GM23338 (cell line): Measurements from ENCODE around the gene KIAA0753. TPM values are rescaled to one million over a fixed set of nuclear protein-coding genes. Genes with fewer than 3 reads are reported as not detected.

Experiments used
- ATAC-seq: fragments of 200-7000 bp; cut with Tn5 transposase; 3 replicates; pipeline ENCODE4 v1.9.1; 2020
- DNase-seq: peaks from one replicate; pipeline ENCODE4 v3.0.0-alpha.2; 2015; ENCODE audit warnings: low spot score
- H2AFZ ChIP-seq: fragments of 200-600 bp; sonication (generic); 2 replicates; pipeline ENCODE4 v1.8.0; 2016; ENCODE audit warnings: antibody characterized with exemption, mild to moderate bottlenecking, moderate library complexity
- H3F3A ChIP-seq: fragments of 200-600 bp; sonication (generic); replicated peaks from 2 replicates; pipeline ENCODE4 v1.8.0; 2017; ENCODE audit warnings: antibody characterized with exemption, mixed run types, low read depth
- H3K27ac ChIP-seq: fragments of 200-600 bp; sonication (generic); 2 replicates; pipeline ENCODE4 v1.6.1; 2016; ENCODE audit warnings: low read depth
- H3K27me3 ChIP-seq: fragments of 200-600 bp; sonication (generic); 2 replicates; pipeline ENCODE4 v1.8.0; 2016; ENCODE audit warnings: mild to moderate bottlenecking, mixed run types, moderate library complexity; ENCODE audit not compliant: insufficient read depth
- H3K36me3 ChIP-seq: fragments of 200-600 bp; sonication (generic); 2 replicates; pipeline ENCODE4 v1.8.0; 2016; ENCODE audit warnings: mild to moderate bottlenecking; ENCODE audit not compliant: insufficient read depth
- H3K4me1 ChIP-seq: fragments of 200-600 bp; sonication (generic); 2 replicates; pipeline ENCODE4 v1.8.0; 2016; ENCODE audit warnings: mild to moderate bottlenecking, moderate library complexity; ENCODE audit not compliant: insufficient read depth
- H3K4me2 ChIP-seq: fragments of 200-600 bp; sonication (generic); 2 replicates; pipeline ENCODE4 v1.7.1; 2017; ENCODE audit warnings: mixed run types
- H3K4me3 ChIP-seq: fragments of 200-600 bp; sonication (generic); 2 replicates; pipeline ENCODE4 v1.6.1; 2016; ENCODE audit warnings: mixed run types
- H3K79me2 ChIP-seq: fragments of 200-600 bp; sonication (generic); replicated peaks from 2 replicates; pipeline ENCODE4 v1.8.0; 2017; ENCODE audit warnings: mild to moderate bottlenecking; ENCODE audit not compliant: insufficient read depth
- H3K9me2 ChIP-seq: fragments of 200-600 bp; sonication (generic); 2 replicates; pipeline ENCODE4 v1.8.0; 2017; ENCODE audit not compliant: insufficient read depth
- H4K20me1 ChIP-seq: fragments of 200-600 bp; sonication (generic); replicated peaks from 2 replicates; pipeline ENCODE4 v1.8.0; 2017; ENCODE audit warnings: mild to moderate bottlenecking; ENCODE audit not compliant: insufficient read depth
- H3K27ac Mint-ChIP-seq: 2 replicates; pipeline ENCODE4 v1.8.0; 2020; ENCODE audit warnings: inconsistent platforms, mild to moderate bottlenecking, moderate library complexity, mixed read lengths
- H3K27me3 Mint-ChIP-seq: 3 replicates; pipeline ENCODE4 v1.8.0; 2022; ENCODE audit warnings: low read depth, mild to moderate bottlenecking, moderate library complexity, mixed read lengths, inconsistent platforms; ENCODE audit not compliant: insufficient read depth, poor library complexity
- H3K36me3 Mint-ChIP-seq: 3 replicates; pipeline ENCODE4 v1.8.0; 2021; ENCODE audit warnings: low read depth, mild to moderate bottlenecking, inconsistent platforms, moderate library complexity, mixed read lengths
- H3K4me1 Mint-ChIP-seq: 3 replicates; pipeline ENCODE4 v1.8.0; 2020; ENCODE audit warnings: mild to moderate bottlenecking, inconsistent platforms, mixed read lengths
- H3K4me3 Mint-ChIP-seq: 3 replicates; pipeline ENCODE4 v1.8.0; 2021; ENCODE audit warnings: moderate library complexity, mild to moderate bottlenecking, inconsistent platforms, mixed read lengths
- H3K9me3 Mint-ChIP-seq: 3 replicates; pipeline ENCODE4 v1.8.0; 2020; ENCODE audit warnings: moderate library complexity, mild to moderate bottlenecking, inconsistent platforms, mixed read lengths
- CREB1 ChIP-seq: fragments of 250-450 bp; sonication (Bioruptor Pico); IDR thresholded peaks from 2 replicates; pipeline ENCODE4 v1.5.0; 2020; ENCODE audit warnings: low read depth, mild to moderate bottlenecking, moderate library complexity
- EZH2 ChIP-seq: fragments of 200-600 bp; sonication (generic); IDR thresholded peaks from one replicate; pipeline ENCODE4 v1.8.0; 2017; ENCODE audit warnings: antibody characterized with exemption, mild to moderate bottlenecking, low read depth; ENCODE audit not compliant: unreplicated experiment
- EZH2phosphoT487 ChIP-seq: fragments of 200-600 bp; sonication (generic); IDR thresholded peaks from one replicate; pipeline ENCODE4 v1.8.1; 2018; ENCODE audit warnings: antibody characterized with exemption; ENCODE audit not compliant: unreplicated experiment
- JUNB ChIP-seq: IDR thresholded peaks from one replicate; pipeline ENCODE4 v1.6.1; 2016; ENCODE audit warnings: antibody characterized with exemption; ENCODE audit not compliant: unreplicated experiment
- NANOG ChIP-seq: IDR thresholded peaks from 2 replicates; pipeline ENCODE4 v1.6.1; 2016; ENCODE audit warnings: antibody characterized with exemption, borderline replicate concordance
- POLR2AphosphoS5 ChIP-seq: IDR thresholded peaks from 2 replicates; pipeline ENCODE4 v1.6.1; 2016; ENCODE audit warnings: antibody characterized with exemption, low read depth
- STAT1 ChIP-seq: IDR thresholded peaks from one replicate; pipeline ENCODE4 v1.6.1; 2016; ENCODE audit warnings: antibody characterized with exemption; ENCODE audit not compliant: unreplicated experiment
- ZNF114 ChIP-seq: fragments of 250-450 bp; sonication (Bioruptor Pico); IDR thresholded peaks from 2 replicates; pipeline ENCODE4 v1.5.0; 2020; ENCODE audit warnings: mild to moderate bottlenecking, moderate library complexity
- ZNF331 ChIP-seq: fragments of 250-450 bp; sonication (Bioruptor Pico); IDR thresholded peaks from 2 replicates; pipeline ENCODE4 v1.5.0; 2020; ENCODE audit warnings: low read depth, mild to moderate bottlenecking, moderate library complexity
- polyA plus RNA-seq: library from polyadenylated mRNA; unstranded; fragments of >200 nt; fragmentation: Nextera tagmentation; extraction: Ambion mirVana; gene quantifications from 2 replicates; pipeline ENCODE4 v1.2.1, GENCODE V29; 2016
- total RNA-seq: library from RNA; depleted of rRNA; stranded (reverse); fragments of >200 nt; shearing (Covaris generic); gene quantifications from 2 replicates; pipeline ENCODE4 v1.2.3, GENCODE V29; 2014
- TF ChIP-seq, protein P1 (sequence below): IDR thresholded peaks from one replicate; pipeline ENCODE4 v1.6.1; 2018; ENCODE audit warnings: antibody characterized with exemption; ENCODE audit not compliant: unreplicated experiment
- TF ChIP-seq, protein P2 (sequence below), 2 experiments: fragments of 200-600 bp in 1 of 2; sonication (generic) in 1 of 2; conservative IDR thresholded peaks; 2 replicates each; pipeline versions ENCODE4 v1.5.1 to v1.6.1; 2016 to 2017; ENCODE audit warnings: antibody characterized with exemption in 2 of 2, low read depth in 2 of 2, mild to moderate bottlenecking in 2 of 2, moderate library complexity in 1 of 2
- TF ChIP-seq, protein P3 (sequence below): IDR thresholded peaks from 2 replicates; pipeline ENCODE4 v1.6.1; 2016; ENCODE audit warnings: antibody characterized with exemption
- TF ChIP-seq, protein P4 (sequence below): fragments of 250-450 bp; sonication (Bioruptor Pico); IDR thresholded peaks from 2 replicates; pipeline ENCODE4 v1.5.0; 2020; ENCODE audit warnings: mild to moderate bottlenecking, moderate library complexity

The KIAA0753 gene
- total and polyA plus RNA-seq, 2 experiments from 2014 or later, result 6.0 to 27.8 TPM

DNA sequence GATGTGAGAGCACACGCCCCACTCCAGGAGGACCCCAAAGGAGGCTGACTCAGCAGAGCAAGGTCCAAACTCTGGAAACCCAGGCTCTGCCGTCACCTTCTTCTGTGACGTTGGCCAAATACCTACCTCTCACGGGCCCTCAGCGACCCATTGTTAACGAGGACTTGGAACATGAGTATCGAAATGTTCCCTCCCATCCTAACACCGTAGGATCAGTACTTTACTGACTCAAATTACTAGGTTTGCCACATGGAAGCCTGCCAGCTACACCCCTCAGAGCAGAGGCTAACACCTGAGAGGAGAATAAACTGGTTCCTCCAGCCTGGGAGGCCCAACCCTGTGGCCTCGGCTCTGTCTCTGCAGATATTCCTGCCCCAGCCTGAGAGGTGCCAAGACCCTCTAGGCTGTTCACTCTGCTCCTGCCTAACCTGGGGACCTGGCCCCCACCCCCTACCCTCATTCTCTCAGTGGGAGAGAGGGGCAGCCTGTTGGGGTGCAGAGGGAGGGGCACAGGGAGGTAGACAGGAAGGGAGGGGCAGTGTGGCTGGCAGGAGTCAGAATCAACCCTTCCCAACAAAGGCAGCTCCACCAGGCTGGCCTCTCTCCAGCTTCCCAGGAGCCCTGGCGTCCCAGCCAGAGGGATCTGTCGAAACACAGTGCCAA is 88.5 kb downstream of the KIAA0753 start:
- no peaks in the 10 kb centered on the region for H3K79me2 ChIP-seq
- H3F3A ChIP-seq, result 0 out of 2 replicates have a peak, but pooled peaks cover 5% of the 10 kb centered on the region
- ATAC-seq, result no peak
- peaks cover 10% of the 10 kb centered on the region; the same call in 1 of the 2 replicates for H3K4me1 ChIP-seq
- no peaks in the 10 kb centered on the region for H3K9me2 ChIP-seq
- no peak overlapping the region for H3K4me3 ChIP-seq
- Mint-ChIP-seq H3K9me3 (no peaks in the 10 kb centered on the region), H3K36me3 (no peaks in the 10 kb centered on the region), H3K4me1 (peaks cover 34% of the 10 kb centered on the region), H3K27me3 (peaks cover 40% of the 10 kb centered on the region), H3K27ac (no peak overlapping the region), H3K4me3 (no peak overlapping the region; the same call in 2 of the 3 replicates)
- no peaks in the 10 kb centered on the region for H3K36me3 ChIP-seq
- H2AFZ ChIP-seq, result peak overlapping the region; percentile 63; the same call in 1 of the 2 replicates
- peak; percentile 27 for DNase-seq
- TF ChIP-seq POLR2AphosphoS5 (no peak), CREB1 (CRISPR knock-in tag) (no peak), EZH2 (no peak), ZNF114 (CRISPR knock-in tag) (no peak), EZH2phosphoT487 (no peak), ZNF331 (CRISPR knock-in tag) (no peak), NANOG (no peak), STAT1 (no peak), JUNB (no peak)
- TF ChIP-seq, protein P1, sequence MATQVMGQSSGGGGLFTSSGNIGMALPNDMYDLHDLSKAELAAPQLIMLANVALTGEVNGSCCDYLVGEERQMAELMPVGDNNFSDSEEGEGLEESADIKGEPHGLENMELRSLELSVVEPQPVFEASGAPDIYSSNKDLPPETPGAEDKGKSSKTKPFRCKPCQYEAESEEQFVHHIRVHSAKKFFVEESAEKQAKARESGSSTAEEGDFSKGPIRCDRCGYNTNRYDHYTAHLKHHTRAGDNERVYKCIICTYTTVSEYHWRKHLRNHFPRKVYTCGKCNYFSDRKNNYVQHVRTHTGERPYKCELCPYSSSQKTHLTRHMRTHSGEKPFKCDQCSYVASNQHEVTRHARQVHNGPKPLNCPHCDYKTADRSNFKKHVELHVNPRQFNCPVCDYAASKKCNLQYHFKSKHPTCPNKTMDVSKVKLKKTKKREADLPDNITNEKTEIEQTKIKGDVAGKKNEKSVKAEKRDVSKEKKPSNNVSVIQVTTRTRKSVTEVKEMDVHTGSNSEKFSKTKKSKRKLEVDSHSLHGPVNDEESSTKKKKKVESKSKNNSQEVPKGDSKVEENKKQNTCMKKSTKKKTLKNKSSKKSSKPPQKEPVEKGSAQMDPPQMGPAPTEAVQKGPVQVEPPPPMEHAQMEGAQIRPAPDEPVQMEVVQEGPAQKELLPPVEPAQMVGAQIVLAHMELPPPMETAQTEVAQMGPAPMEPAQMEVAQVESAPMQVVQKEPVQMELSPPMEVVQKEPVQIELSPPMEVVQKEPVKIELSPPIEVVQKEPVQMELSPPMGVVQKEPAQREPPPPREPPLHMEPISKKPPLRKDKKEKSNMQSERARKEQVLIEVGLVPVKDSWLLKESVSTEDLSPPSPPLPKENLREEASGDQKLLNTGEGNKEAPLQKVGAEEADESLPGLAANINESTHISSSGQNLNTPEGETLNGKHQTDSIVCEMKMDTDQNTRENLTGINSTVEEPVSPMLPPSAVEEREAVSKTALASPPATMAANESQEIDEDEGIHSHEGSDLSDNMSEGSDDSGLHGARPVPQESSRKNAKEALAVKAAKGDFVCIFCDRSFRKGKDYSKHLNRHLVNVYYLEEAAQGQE, result no peak
- TF ChIP-seq, protein P2, sequence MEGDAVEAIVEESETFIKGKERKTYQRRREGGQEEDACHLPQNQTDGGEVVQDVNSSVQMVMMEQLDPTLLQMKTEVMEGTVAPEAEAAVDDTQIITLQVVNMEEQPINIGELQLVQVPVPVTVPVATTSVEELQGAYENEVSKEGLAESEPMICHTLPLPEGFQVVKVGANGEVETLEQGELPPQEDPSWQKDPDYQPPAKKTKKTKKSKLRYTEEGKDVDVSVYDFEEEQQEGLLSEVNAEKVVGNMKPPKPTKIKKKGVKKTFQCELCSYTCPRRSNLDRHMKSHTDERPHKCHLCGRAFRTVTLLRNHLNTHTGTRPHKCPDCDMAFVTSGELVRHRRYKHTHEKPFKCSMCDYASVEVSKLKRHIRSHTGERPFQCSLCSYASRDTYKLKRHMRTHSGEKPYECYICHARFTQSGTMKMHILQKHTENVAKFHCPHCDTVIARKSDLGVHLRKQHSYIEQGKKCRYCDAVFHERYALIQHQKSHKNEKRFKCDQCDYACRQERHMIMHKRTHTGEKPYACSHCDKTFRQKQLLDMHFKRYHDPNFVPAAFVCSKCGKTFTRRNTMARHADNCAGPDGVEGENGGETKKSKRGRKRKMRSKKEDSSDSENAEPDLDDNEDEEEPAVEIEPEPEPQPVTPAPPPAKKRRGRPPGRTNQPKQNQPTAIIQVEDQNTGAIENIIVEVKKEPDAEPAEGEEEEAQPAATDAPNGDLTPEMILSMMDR (conservative IDR thresholded peaks at IDR 0.05; ENCODE audit: low read depth in 2 of 2), result no peak
- TF ChIP-seq, protein P3, sequence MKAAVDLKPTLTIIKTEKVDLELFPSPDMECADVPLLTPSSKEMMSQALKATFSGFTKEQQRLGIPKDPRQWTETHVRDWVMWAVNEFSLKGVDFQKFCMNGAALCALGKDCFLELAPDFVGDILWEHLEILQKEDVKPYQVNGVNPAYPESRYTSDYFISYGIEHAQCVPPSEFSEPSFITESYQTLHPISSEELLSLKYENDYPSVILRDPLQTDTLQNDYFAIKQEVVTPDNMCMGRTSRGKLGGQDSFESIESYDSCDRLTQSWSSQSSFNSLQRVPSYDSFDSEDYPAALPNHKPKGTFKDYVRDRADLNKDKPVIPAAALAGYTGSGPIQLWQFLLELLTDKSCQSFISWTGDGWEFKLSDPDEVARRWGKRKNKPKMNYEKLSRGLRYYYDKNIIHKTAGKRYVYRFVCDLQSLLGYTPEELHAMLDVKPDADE, result no peak
- TF ChIP-seq, protein P4, sequence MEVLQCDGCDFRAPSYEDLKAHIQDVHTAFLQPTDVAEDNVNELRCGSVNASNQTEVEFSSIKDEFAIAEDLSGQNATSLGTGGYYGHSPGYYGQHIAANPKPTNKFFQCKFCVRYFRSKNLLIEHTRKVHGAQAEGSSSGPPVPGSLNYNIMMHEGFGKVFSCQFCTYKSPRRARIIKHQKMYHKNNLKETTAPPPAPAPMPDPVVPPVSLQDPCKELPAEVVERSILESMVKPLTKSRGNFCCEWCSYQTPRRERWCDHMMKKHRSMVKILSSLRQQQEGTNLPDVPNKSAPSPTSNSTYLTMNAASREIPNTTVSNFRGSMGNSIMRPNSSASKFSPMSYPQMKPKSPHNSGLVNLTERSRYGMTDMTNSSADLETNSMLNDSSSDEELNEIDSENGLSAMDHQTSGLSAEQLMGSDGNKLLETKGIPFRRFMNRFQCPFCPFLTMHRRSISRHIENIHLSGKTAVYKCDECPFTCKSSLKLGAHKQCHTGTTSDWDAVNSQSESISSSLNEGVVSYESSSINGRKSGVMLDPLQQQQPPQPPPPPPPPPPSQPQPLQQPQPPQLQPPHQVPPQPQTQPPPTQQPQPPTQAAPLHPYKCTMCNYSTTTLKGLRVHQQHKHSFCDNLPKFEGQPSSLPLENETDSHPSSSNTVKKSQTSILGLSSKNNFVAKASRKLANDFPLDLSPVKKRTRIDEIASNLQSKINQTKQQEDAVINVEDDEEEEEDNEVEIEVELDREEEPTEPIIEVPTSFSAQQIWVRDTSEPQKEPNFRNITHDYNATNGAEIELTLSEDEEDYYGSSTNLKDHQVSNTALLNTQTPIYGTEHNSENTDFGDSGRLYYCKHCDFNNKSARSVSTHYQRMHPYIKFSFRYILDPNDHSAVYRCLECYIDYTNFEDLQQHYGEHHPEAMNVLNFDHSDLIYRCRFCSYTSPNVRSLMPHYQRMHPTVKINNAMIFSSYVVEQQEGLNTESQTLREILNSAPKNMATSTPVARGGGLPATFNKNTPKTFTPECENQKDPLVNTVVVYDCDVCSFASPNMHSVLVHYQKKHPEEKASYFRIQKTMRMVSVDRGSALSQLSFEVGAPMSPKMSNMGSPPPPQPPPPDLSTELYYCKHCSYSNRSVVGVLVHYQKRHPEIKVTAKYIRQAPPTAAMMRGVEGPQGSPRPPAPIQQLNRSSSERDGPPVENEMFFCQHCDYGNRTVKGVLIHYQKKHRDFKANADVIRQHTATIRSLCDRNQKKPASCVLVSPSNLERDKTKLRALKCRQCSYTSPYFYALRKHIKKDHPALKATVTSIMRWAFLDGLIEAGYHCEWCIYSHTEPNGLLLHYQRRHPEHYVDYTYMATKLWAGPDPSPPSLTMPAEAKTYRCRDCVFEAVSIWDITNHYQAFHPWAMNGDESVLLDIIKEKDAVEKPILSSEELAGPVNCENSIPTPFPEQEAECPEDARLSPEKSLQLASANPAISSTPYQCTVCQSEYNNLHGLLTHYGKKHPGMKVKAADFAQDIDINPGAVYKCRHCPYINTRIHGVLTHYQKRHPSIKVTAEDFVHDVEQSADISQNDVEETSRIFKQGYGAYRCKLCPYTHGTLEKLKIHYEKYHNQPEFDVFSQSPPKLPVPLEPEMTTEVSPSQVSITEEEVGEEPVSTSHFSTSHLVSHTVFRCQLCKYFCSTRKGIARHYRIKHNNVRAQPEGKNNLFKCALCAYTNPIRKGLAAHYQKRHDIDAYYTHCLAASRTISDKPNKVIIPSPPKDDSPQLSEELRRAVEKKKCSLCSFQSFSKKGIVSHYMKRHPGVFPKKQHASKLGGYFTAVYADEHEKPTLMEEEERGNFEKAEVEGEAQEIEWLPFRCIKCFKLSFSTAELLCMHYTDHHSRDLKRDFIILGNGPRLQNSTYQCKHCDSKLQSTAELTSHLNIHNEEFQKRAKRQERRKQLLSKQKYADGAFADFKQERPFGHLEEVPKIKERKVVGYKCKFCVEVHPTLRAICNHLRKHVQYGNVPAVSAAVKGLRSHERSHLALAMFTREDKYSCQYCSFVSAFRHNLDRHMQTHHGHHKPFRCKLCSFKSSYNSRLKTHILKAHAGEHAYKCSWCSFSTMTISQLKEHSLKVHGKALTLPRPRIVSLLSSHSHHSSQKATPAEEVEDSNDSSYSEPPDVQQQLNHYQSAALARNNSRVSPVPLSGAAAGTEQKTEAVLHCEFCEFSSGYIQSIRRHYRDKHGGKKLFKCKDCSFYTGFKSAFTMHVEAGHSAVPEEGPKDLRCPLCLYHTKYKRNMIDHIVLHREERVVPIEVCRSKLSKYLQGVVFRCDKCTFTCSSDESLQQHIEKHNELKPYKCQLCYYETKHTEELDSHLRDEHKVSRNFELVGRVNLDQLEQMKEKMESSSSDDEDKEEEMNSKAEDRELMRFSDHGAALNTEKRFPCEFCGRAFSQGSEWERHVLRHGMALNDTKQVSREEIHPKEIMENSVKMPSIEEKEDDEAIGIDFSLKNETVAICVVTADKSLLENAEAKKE (CRISPR knock-in tag), result no peak
- no peaks in the 10 kb centered on the region for H4K20me1 ChIP-seq
- no peak overlapping the region for H3K4me2 ChIP-seq
- no peak overlapping the region for H3K27ac ChIP-seq
- peaks cover 27% of the 10 kb centered on the region for H3K27me3 ChIP-seq
